ENCODE measurements around the gene RDH16.

- TF ChIP-seq CTCF (IDR thresholded peaks at IDR 0.05; ENCODE audit: low read depth, low read length, poor library complexity, severe bottlenecking), result no peak
- TF ChIP-seq EZH2phosphoT487 (IDR thresholded peaks at IDR 0.05; ENCODE audit: borderline replicate concordance, low read length), result no peak
Observed at GRCh38 chr12:56914256-56914655, 43.2 kb downstream of the RDH16 start.
